Large intestine (tissue), 3 donors: ENCODE data around the gene STPG4. TPM values are rescaled to one million over a fixed set of nuclear protein-coding genes. Genes with fewer than 3 reads are reported as not detected.

ENCODE experiments used
- DNase-seq, 2 donors: peaks; one replicate each; pipeline versions ENCODE4 v3.0.0 to v3.0.0-alpha.2; 2013
- H3K27ac ChIP-seq: one replicate; pipeline ENCODE4 v1.5.1; 2013; ENCODE audit warnings: low read length
- H3K27me3 ChIP-seq: 2 replicates; pipeline ENCODE4 v1.6.1; 2013; ENCODE audit warnings: low read length; ENCODE audit not compliant: control insufficient read depth, insufficient read depth
- H3K36me3 ChIP-seq: 2 replicates; pipeline ENCODE4 v1.6.1; 2013; ENCODE audit warnings: low read length; ENCODE audit not compliant: control insufficient read depth, insufficient read depth
- H3K4me1 ChIP-seq: one replicate; pipeline ENCODE4 v1.6.1; 2013; ENCODE audit warnings: low read length; ENCODE audit not compliant: control insufficient read depth, insufficient read depth
- H3K4me3 ChIP-seq: one replicate; pipeline ENCODE4 v1.5.1; 2013; ENCODE audit warnings: low read length
- H3K9me3 ChIP-seq: one replicate; pipeline ENCODE4 v1.6.1; 2013; ENCODE audit warnings: mild to moderate bottlenecking, low read depth, low read length, moderate library complexity; ENCODE audit not compliant: control insufficient read depth
- WGBS: methylation state at CpG from one replicate; pipeline ENCODE4 v1.1.5; 2013; ENCODE audit warnings: low lambda C conversion rate; ENCODE audit not compliant: insufficient coverage; 5-methylcytosine and 5-hydroxymethylcytosine counted together
- polyA plus RNA-seq: library from polyadenylated mRNA; unstranded; fragments of 120-200 nt; gene quantifications from one replicate; pipeline ENCODE4 v1.2.1, GENCODE V29; 2013

STPG4 gene
- polyA plus RNA-seq, 1 donor = 0.18 TPM

DNA sequence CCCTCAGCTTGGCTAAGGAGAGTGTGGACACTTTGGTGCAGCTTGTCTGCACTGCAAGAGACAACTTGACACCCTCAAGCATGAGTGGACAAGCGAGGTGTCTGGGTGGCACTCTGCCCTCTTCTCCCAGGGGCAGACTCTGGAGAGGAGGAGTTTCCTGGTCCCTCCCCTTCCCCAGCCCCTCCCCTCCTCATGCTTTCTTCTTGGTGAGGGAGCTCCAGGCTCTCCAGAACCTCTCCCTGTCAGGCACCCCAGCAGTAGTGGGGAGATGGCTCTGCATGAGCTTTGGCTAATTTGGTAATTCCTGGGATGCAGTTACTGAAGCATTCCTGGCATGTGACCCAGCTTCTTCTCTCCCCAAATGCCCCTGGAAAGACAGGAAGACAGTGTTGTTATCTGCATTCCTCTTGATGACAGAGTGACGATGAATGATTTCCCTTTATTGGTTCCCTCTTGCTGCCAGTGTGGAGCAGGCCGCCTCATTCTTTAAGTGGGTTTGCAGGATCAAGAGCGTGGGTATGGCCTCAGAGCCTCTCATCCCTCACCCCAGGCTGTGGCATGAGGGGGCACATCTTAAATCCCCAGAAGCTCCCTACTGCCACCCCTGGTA, 89.2 kb downstream of the STPG4 start:
- Histone ChIP-seq H3K9me3 (no peaks in the 10 kb centered on the region), H3K4me1 (peaks cover 30% of the 10 kb centered on the region), H3K36me3 (peaks cover 33% of the 10 kb centered on the region), H3K4me3 (no peak overlapping the region), H3K27me3 (no peaks in the 10 kb centered on the region), H3K27ac (peak overlapping the region; percentile 11)
- WGBS = 100% methylated on average over 1 of the region's 4 CpGs
- no peak for DNase-seq

DNA sequence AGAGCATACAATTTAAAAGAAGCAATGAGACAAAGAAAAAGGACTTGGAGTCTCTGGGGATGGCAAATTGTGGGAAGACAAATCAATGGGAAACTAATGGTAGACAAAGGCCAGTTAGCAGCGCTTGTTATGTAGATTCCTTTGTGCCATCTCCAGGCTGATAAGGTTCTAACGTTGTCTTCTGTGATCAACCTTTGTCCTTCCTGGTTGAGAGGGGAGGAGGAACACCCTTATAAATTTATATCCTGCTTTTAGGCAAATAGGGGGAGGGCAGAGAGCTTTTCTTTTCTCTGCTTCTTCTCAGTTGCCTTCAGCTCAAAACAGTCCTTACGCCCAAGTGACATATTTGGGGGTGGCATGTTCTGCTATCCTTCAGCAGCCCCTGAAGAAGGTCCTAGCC, 89.8 kb downstream of the STPG4 start:
- peaks cover 33% of the 10 kb centered on the region for H3K36me3 ChIP-seq
- no CpG with 5 or more reads among the region's 3 CpGs for WGBS
- H3K27me3 ChIP-seq = no peaks in the 10 kb centered on the region
- no peaks in the 10 kb centered on the region for H3K9me3 ChIP-seq
- no peak for DNase-seq
- peaks cover 28% of the 10 kb centered on the region for H3K4me1 ChIP-seq
- peak overlapping the region; percentile 11 for H3K27ac ChIP-seq
- no peak overlapping the region for H3K4me3 ChIP-seq

DNA sequence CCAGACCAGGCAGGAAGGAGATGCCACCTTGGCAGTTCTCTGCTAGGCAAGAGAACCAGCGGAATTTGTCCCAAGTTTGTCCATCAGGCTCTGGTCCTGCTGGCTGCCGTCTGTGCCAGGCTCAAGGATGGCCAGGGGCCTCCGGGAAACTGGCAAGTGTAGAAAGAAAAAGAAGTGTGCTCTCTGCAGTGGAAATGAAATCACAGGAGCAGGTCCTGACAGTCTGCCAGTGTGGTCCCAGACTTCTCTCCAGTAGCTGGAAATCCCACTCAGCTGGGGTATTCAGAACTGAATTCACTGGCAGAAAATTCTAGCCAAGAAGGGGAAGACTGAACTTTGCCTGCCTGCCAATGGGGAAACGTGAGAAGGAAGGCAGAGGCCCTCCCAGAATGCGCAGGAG, 91.0 kb downstream of the STPG4 start:
- H3K27ac ChIP-seq = no peak overlapping the region
- WGBS = no CpG with 5 or more reads among the region's 5 CpGs

DNA sequence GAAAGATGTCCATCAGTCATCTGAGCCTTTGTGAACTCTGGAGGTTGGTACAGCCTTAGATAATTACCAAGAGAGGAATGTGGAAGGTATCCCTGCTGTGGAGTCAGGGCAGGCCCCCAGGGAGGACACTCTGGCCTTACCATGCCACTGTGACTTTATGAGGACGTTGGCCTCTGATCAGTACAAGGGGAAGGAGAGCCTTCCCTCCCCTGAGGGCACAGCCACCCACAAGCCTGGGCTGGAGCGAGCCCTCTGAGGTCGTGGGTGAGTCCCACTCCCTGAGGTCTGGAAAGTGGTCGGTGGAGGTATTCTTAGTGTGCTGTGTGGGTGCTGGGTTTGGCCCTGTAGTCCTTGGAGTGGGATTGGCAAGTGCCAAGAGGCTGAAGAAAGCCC, 91.6 kb downstream of the STPG4 start:
- Histone ChIP-seq H3K9me3 (no peaks in the 10 kb centered on the region), H3K27ac (peak overlapping the region; percentile 29), H3K27me3 (no peaks in the 10 kb centered on the region), H3K4me1 (peaks cover 10% of the 10 kb centered on the region), H3K36me3 (peaks cover 35% of the 10 kb centered on the region), H3K4me3 (no peak overlapping the region)
- WGBS = no CpG with 5 or more reads among the region's 4 CpGs
- no peak for DNase-seq

More for the DNA sequence above, 91.0 kb downstream of the STPG4 start:
- Histone ChIP-seq H3K4me1 (peaks cover 15% of the 10 kb centered on the region), H3K27me3 (no peaks in the 10 kb centered on the region), H3K4me3 (no peak overlapping the region), H3K36me3 (peaks cover 35% of the 10 kb centered on the region), H3K9me3 (no peaks in the 10 kb centered on the region)
- no peak for DNase-seq

DNA sequence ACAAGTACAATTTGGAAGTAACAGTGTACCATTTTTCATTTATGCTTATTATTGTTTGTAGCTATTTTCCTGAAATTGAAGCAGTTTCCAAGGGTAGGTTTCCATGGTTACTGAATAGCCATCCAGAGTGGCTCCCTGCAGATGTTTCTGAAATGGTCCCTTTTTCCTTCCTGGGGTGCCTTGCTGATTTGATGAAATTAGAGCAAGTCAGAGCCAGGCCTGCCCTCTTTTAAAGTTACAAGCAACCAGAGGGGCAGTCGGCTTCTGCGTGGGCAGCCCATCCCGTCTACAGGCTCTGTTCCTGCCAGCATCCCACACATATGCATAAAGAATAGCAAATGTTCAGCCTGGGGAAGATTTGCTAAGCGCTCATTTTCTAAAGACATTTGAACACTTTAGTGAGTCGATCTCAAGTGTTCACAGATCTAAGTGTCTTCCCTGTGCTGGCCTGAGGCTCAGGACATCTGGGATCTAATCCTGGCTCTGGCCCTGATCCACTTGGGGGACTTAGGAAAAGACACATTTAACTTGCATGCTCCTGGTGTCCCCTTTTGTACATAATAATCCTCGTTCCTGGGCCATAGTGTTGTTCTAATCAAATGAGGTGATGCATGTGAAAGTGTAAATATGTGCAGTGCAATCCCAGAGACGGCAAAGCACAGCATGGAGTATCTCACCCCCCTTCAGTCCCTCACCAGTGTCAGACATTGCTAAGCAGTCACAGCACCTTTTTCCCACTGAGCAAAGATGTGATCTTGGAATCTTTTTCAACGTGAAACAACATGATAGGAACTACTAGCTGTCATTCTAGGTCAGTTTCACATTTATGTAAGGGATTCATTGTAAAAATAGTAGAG, 92.2 kb downstream of the STPG4 start:
- no peak for DNase-seq
- Histone ChIP-seq H3K4me3 (no peak overlapping the region), H3K4me1 (peaks cover 14% of the 10 kb centered on the region), H3K27me3 (no peaks in the 10 kb centered on the region), H3K27ac (peak overlapping the region; percentile 29), H3K9me3 (no peaks in the 10 kb centered on the region), H3K36me3 (peaks cover 33% of the 10 kb centered on the region)
- WGBS = 71% methylated on average over 1 of the region's 8 CpGs

GRCh38 chr2:47061944-47062678, 93.0 kb downstream of the STPG4 start:
- Histone ChIP-seq H3K36me3 (peaks cover 27% of the 10 kb centered on the region), H3K27ac (peak overlapping the region; percentile 19)
- WGBS = no CpG with 5 or more reads among the region's 10 CpGs

GRCh38 chr2:47060652-47061170, 94.4 kb downstream of the STPG4 start:
- Histone ChIP-seq H3K9me3 (no peaks in the 10 kb centered on the region), H3K36me3 (peaks cover 22% of the 10 kb centered on the region), H3K27me3 (no peaks in the 10 kb centered on the region), H3K27ac (no peak overlapping the region), H3K4me1 (peaks cover 30% of the 10 kb centered on the region), H3K4me3 (no peak overlapping the region)
- no peak for DNase-seq
- WGBS = no CpG with 5 or more reads among the region's 11 CpGs

More at GRCh38 chr2:47061944-47062678, 93.0 kb downstream of the STPG4 start:
- Histone ChIP-seq H3K9me3 (no peaks in the 10 kb centered on the region), H3K4me3 (no peak overlapping the region), H3K4me1 (peaks cover 21% of the 10 kb centered on the region), H3K27me3 (no peaks in the 10 kb centered on the region)
- DNase-seq = no peak

DNA sequence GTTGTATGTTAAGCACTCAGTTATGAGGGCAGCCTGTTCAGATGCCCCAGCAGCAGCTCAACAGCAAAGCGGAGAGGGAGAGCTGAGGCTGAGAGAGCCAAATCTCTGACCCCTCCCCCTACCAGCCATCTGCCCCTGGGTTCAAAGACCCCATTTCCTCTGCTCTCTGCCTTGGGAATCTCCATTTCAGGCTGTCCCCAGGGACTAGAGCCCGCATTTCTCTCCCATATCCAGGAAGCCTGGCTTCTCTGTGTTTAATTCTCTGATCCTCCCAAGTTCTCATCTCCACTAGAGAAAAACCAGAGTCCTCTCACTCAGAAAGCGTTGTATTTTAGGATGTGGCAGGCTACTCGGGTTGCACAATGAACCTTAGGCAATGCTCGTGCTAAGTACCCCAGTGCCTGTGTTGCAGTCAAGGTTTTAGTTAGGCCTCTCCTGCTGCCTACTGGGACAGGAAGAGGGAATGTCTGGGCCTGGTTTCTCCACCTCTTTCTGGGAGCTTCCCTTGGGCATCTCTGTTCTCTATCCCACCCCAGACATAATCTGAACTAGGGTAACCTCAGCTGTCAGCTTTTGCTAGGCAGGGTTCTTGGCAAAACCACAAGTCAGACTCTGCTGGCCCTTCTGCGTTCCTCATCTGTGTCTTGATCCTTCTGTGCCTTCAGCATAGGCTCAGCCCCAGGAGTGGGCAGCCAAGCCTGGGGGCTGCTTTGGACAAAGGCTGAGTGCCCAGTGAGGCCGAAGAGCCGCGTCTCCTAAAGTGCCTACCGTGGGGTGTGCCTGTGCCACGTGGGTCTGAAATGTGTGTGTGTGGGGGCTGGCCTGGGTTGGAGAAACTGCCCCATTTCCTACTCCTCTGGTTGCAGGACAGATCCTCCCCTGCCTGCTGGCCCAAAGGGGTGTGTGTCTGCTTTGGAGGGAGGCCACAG, 96.8 kb downstream of the STPG4 start:
- Histone ChIP-seq H3K9me3 (no peaks in the 10 kb centered on the region), H3K4me1 (peaks cover 24% of the 10 kb centered on the region), H3K27ac (peak overlapping the region; percentile 54), H3K4me3 (no peak overlapping the region), H3K36me3 (peaks cover 19% of the 10 kb centered on the region), H3K27me3 (no peaks in the 10 kb centered on the region)
- WGBS = no CpG with 5 or more reads among the region's 11 CpGs
- no peak for DNase-seq

DNA sequence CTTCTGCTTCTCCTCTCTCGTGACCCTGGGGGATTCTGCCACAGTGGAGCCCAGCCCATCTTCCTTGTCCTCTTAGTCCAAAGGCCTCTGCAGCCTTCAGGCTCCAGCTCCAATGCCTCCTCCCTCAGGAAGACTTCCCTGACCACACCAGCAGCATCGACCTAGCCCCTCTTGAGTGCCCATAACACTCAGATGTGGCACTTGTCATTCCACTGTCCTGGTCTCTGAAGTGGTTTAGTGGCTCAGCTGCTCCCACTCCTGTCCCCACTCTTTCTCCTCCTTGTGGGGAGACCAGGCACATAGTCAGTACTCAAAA, 97.5 kb downstream of the STPG4 start:
- WGBS = no CpG with 5 or more reads among the region's 2 CpGs
- Histone ChIP-seq H3K4me3 (no peak overlapping the region), H3K36me3 (peaks cover 26% of the 10 kb centered on the region), H3K27ac (peak overlapping the region; percentile 54), H3K27me3 (no peaks in the 10 kb centered on the region), H3K4me1 (peaks cover 24% of the 10 kb centered on the region), H3K9me3 (no peaks in the 10 kb centered on the region)
- DNase-seq = no peak
